Subcutaneous abdominal adipose tissue (tissue), 5 donors: ENCODE measurements around the gene PCSK6.

Experiments
- H3K27ac ChIP-seq: one replicate; pipeline ENCODE4 v1.7.0; 2013; ENCODE audit warnings: low read depth, mild to moderate bottlenecking, inconsistent platforms, low read length, moderate library complexity
- H3K27me3 ChIP-seq, 5 donors: one replicate each; pipeline ENCODE4 v1.7.0; 2013; ENCODE audit warnings: low read length in 5 of 5, inconsistent platforms in 1 of 5; ENCODE audit not compliant: control insufficient read depth in 5 of 5, insufficient read depth in 4 of 5
- H3K36me3 ChIP-seq, 5 donors: one replicate each; pipeline ENCODE4 v1.7.0; 2013; ENCODE audit warnings: low read length in 5 of 5; ENCODE audit not compliant: control insufficient read depth in 5 of 5, insufficient read depth in 5 of 5
- H3K4me1 ChIP-seq, 5 donors: one replicate each; pipeline ENCODE4 v1.7.0; 2013; ENCODE audit warnings: low read length in 5 of 5, mild to moderate bottlenecking in 3 of 5, moderate library complexity in 1 of 5; ENCODE audit not compliant: control insufficient read depth in 5 of 5, insufficient read depth in 5 of 5
- H3K4me3 ChIP-seq, 5 donors: one replicate each; pipeline ENCODE4 v1.7.0; 2013; ENCODE audit warnings: low read length in 5 of 5, low read depth in 1 of 5
- H3K9ac ChIP-seq, 5 donors: one replicate each; pipeline ENCODE4 v1.7.0; 2013; ENCODE audit warnings: low read length in 5 of 5, mild to moderate bottlenecking in 4 of 5, moderate library complexity in 3 of 5
- H3K9me3 ChIP-seq, 5 donors: one replicate each; pipeline ENCODE4 v1.7.0; 2013; ENCODE audit warnings: low read length in 5 of 5; ENCODE audit not compliant: control insufficient read depth in 5 of 5
- donor health status: healthy.
- donor health status: healthy.
- donor health status: healthy.
- donor health status: healthy.
- donor health status: healthy.

Gene PCSK6

DNA sequence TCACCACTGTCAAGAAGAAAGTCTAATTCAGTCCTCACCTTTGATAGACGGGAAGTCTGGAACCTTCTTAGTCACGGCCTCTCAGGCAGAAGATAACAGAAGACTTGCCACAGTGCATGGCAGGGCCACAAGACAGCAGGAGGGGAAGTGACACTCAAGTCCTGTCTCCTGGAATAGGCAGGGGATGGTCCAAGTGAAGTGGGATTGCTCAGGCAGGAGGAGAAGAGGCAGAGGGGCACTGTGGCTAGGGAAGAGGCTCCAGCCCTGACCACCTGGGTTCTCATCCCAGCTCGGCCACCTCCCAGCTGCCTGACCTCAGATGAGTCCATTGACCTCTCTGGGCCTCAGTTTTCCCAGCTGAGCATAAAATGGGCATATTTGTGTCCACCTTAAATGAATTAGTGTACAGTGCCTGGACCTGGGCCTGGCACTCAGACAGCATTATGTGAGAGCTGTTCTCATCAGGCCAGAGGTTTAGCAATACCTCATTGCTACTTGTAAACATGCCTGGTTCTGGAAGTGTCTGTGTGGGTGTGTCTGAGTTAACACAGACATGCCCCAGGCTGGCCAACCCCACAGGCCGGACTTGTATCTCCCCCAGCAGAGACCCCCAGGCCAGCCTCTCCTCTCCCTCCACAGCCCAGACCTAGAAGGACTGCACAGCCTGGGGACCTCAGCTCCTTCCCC is 11.5 kb upstream of the PCSK6 start:
- no peak overlapping the region for H3K9ac ChIP-seq
- no peaks in the 10 kb centered on the region for H3K36me3 ChIP-seq
- peaks cover 0 to 18% (median 10%) of the 10 kb centered on the region in 5 donors for H3K4me1 ChIP-seq
- H3K9me3 ChIP-seq: no peaks in the 10 kb centered on the region
- H3K27ac ChIP-seq: no peak overlapping the region
- no peak overlapping the region for H3K4me3 ChIP-seq
- H3K27me3 ChIP-seq: peaks cover 8 to 31% (median 21%) of the 10 kb centered on the region in 5 donors

DNA sequence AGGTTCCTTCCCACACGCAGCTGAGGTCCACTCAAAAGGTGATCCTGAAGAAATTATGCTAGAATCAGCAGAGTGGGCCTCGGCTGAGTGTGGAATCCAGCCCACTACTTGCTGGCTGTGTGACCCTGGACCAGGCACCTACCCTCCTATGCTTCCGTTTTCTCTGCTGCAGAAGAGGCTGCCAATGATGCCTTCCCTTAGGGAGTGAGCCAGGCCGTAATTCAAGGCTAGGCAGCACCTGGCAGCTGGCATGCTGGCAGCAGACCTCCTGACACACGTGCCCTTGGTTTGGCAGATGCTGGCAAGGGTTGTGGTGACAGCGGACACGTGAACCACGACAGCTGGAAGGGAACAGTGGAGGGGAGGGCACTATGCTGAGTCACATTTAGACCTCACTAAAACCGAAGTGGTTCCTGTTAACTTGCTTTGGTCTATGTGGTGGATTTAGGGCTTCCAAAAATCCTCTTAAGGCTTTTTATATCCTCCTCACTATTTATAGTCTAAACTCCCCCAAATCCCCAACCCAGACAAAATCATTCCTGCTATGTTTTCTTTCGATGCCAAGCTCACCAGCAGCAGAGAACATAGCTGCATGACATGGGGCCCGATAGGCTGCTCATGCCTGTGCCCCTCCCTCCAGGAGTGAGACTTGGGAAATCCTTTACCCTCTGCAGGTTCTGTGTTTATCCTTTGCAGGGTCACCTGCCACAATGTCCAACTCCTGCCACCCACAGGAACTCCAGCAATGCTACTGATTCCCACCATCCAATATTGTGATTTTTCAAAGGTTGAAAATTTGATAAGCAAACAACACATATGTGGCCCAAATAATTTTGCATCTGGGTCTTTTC is 10.6 kb upstream of the PCSK6 start:
- H3K9ac ChIP-seq: no peak overlapping the region
- no peak overlapping the region for H3K27ac ChIP-seq
- peaks cover 0 to 19% (median 10%) of the 10 kb centered on the region in 5 donors for H3K4me1 ChIP-seq

DNA sequence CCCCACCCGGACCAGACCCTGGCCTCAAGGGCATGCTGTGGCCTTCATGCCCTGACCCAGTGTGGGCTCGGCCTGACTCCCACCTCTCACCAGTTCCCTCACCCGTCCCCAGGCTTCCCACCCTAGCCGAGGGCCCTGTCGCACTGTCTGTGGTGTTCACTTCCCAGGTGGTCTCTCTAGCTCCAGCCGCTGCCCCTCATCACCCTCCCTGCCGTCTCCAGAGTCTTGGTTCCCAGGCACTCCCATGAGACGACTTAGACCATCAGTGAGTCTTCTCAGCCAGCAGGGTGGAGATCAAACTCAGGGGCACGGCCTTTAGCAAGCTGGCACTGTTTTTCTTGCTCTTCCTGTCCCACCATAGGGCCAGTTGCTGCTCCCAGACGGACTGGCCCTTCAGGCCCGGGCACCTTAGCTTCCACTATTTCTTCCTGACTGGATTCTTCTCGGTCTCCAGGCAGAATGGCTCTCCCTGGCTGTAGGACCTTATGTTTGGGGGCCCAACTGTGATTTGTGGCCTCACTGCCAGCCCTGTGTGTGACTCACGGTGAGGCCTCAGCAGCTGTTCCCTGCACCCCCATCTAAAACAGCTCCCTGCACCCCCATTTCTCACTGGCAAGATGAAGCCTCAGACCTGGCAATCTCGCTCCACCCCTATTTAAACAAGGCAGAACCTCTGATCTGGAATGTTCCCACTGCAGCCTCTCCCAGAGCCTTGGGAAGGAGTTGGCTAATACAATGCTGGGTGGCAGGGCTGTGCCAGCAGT is 9.4 kb upstream of the PCSK6 start:
- Histone ChIP-seq H3K9me3 (no peaks in the 10 kb centered on the region), H3K27me3 (peaks cover 12 to 38% (median 34%) of the 10 kb centered on the region in 5 donors), H3K36me3 (no peaks in the 10 kb centered on the region), H3K4me1 (peaks cover 0 to 19% (median 10%) of the 10 kb centered on the region in 5 donors), H3K9ac (no peak overlapping the region), H3K27ac (no peak overlapping the region), H3K4me3 (no peak overlapping the region)

More for the DNA sequence above, 10.6 kb upstream of the PCSK6 start:
- Histone ChIP-seq H3K36me3 (no peaks in the 10 kb centered on the region), H3K4me3 (no peak overlapping the region), H3K9me3 (no peaks in the 10 kb centered on the region), H3K27me3 (peaks cover 12 to 37% (median 29%) of the 10 kb centered on the region in 5 donors)

GRCh38 chr15:101498076-101498716 is 8.7 kb upstream of the PCSK6 start:
- peaks cover 12 to 38% (median 34%) of the 10 kb centered on the region in 5 donors for H3K27me3 ChIP-seq

GRCh38 chr15:101497484-101498034 is 8.1 kb upstream of the PCSK6 start:
- H3K36me3 ChIP-seq: no peaks in the 10 kb centered on the region
- no peaks in the 10 kb centered on the region for H3K9me3 ChIP-seq
- H3K4me1 ChIP-seq: peaks cover 0 to 19% (median 10%) of the 10 kb centered on the region in 5 donors
- H3K9ac ChIP-seq: no peak overlapping the region
- H3K27ac ChIP-seq: no peak overlapping the region
- H3K4me3 ChIP-seq: no peak overlapping the region
- peaks cover 12 to 34% (median 33%) of the 10 kb centered on the region in 5 donors for H3K27me3 ChIP-seq

More at GRCh38 chr15:101498076-101498716, 8.7 kb upstream of the PCSK6 start:
- H3K36me3 ChIP-seq: no peaks in the 10 kb centered on the region
- H3K4me1 ChIP-seq: peaks cover 0 to 19% (median 10%) of the 10 kb centered on the region in 5 donors
- no peak overlapping the region for H3K4me3 ChIP-seq
- no peak overlapping the region for H3K9ac ChIP-seq
- no peaks in the 10 kb centered on the region for H3K9me3 ChIP-seq
- no peak overlapping the region for H3K27ac ChIP-seq

- Histone ChIP-seq H3K4me3 (no peak overlapping the region), H3K9ac (no peak overlapping the region), H3K36me3 (no peaks in the 10 kb centered on the region), H3K27ac (no peak overlapping the region), H3K4me1 (peaks cover 0 to 18% (median 8%) of the 10 kb centered on the region in 5 donors), H3K27me3 (peaks cover 12 to 34% (median 31%) of the 10 kb centered on the region in 5 donors), H3K9me3 (no peaks in the 10 kb centered on the region)
Measured at GRCh38 chr15:101497017-101497416, 7.5 kb upstream of the PCSK6 start.

GRCh38 chr15:101496198-101496986 is 6.9 kb upstream of the PCSK6 start:
- Histone ChIP-seq H3K27ac (no peak overlapping the region), H3K4me3 (peak overlapping the region in 1 of 5 donors; percentile 10)

DNA sequence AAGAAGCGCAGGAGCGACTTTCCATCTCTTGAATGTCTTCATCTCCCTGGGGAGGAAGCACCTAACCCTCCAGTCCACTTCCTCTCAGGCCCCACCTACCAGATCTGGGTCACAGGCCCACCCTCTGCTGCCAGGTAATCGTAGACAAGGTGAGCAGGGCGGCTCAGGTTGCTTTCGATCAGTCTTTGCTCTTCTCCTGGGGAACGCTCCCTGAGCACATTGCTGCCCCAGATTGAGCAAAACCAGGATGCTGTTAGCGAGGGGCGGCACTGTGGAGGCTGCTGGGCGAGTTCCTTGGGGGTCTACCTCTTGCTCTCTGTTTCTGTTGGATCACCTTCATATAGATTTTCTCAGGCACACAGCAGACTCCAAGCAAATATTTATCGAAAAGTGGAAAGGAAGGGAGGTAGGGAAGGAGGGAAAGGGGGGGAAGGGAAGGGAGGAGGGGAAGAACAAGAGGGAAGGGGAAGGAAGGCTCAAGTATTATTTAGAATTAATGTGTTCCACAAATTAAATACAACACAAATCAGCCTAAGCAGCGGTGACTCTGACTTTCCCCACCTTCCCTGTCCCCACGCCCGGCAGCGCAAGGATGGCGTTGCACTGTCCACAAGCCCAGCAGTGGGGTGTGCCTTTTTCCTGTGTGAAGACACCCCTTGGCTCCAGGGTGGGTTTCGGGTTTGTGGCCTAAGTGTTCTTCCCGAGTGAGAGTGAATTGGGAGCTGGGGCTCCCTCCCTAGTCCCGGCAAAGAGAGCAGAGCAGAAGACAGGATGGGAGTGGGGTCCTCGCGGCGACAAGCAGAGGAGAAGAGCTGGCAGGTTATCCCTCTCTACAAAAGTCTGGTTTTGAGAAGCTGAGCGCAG is 6.1 kb upstream of the PCSK6 start:
- H3K4me1 ChIP-seq: peaks cover 0 to 8% (median 5%) of the 10 kb centered on the region in 5 donors
- no peaks in the 10 kb centered on the region for H3K36me3 ChIP-seq
- no peaks in the 10 kb centered on the region for H3K9me3 ChIP-seq
- no peak overlapping the region for H3K4me3 ChIP-seq
- H3K27me3 ChIP-seq: peaks cover 12 to 24% (median 21%) of the 10 kb centered on the region in 5 donors
- no peak overlapping the region for H3K9ac ChIP-seq
- no peak overlapping the region for H3K27ac ChIP-seq

More at GRCh38 chr15:101496198-101496986, 6.9 kb upstream of the PCSK6 start:
- Histone ChIP-seq H3K4me1 (peaks cover 0 to 11% (median 5%) of the 10 kb centered on the region in 5 donors), H3K27me3 (peaks cover 12 to 29% (median 25%) of the 10 kb centered on the region in 5 donors), H3K9me3 (no peaks in the 10 kb centered on the region), H3K36me3 (no peaks in the 10 kb centered on the region), H3K9ac (no peak overlapping the region)
